Body of pancreas (tissue), 4 donors: ENCODE measurements around the gene MAN1A2. TPM values are rescaled to one million over a fixed set of nuclear protein-coding genes. Genes with fewer than 3 reads are reported as not detected.
"Not testable (repeated sequence)": the region's sequence is repeated elsewhere in the genome, so short reads cannot be mapped to it uniquely, and the experiment has no call there.

Experiments
- ATAC-seq: fragments of 150-250 bp; one replicate; pipeline ENCODE4 v1.9.1; 2016
- DNase-seq, 4 donors: peaks; one replicate each; pipeline ENCODE4 v3.0.0-alpha.2; 2019
- H3K27ac ChIP-seq, 4 donors: fragments of 200-600 bp; sonication (generic); 1 replicate in 3 of 4; 2 replicates in 1 of 4; pipeline versions ENCODE4 v1.5.1 to v1.6.1; 2016 to 2019; ENCODE audit warnings: mild to moderate bottlenecking in 1 of 4, mixed read lengths in 1 of 4, moderate library complexity in 1 of 4
- H3K27me3 ChIP-seq, 2 donors: fragments of 200-600 bp; sonication (generic); one replicate each; pipeline ENCODE4 v1.6.0; 2016; ENCODE audit warnings: mild to moderate bottlenecking in 1 of 2
- H3K36me3 ChIP-seq, 2 donors: fragments of 200-600 bp; sonication (generic); replicated peaks in 1 of 2; 2 replicates each; pipeline ENCODE4 v1.5.1; 2016; ENCODE audit warnings: low read depth in 2 of 2; ENCODE audit not compliant: insufficient read depth in 1 of 2
- H3K4me1 ChIP-seq: fragments of 200-600 bp; sonication (generic); one replicate; pipeline ENCODE4 v1.6.0; 2016
- H3K4me3 ChIP-seq, 2 donors: fragments of 200-600 bp; sonication (generic); 1 replicate in 1 of 2; 2 replicates in 1 of 2; pipeline ENCODE4 v1.5.1; 2016 to 2019
- H3K9me3 ChIP-seq, 3 donors: fragments of 200-600 bp; sonication (generic); 1 replicate in 2 of 3; 2 replicates in 1 of 3; pipeline ENCODE4 v1.5.1; 2016
- CTCF ChIP-seq, 7 experiments: fragments of 450-650 bp in 4 of 7; fragments of 200-600 bp in 3 of 7; sonication (generic) in 3 of 7; IDR thresholded peaks; one replicate each; pipeline ENCODE4 v1.5.1; 2016 to 2019; ENCODE audit warnings: antibody characterized with exemption in 7 of 7
- POLR2A ChIP-seq, 3 donors: fragments of 450-650 bp; IDR thresholded peaks; one replicate each; pipeline ENCODE4 v1.6.1; 2016; ENCODE audit warnings: antibody characterized with exemption in 3 of 3, mild to moderate bottlenecking in 2 of 3
- WGBS, 2 donors: methylation state at CpG; one replicate each; pipeline ENCODE4 v1.1.5; 2017; 5-methylcytosine and 5-hydroxymethylcytosine counted together
- intact Hi-C: fragments of 100-400 bp; cut with DNase I; formaldehyde crosslinking; loops from one replicate; pipeline ENCODE4 v1.15.1; 2023
- total RNA-seq, 2 donors: library from RNA; depleted of rRNA; stranded (reverse); fragments of >200 nt; gene quantifications; one replicate each; pipeline ENCODE4 v1.1.0, GENCODE V29; 2016

MAN1A2 gene
- total RNA-seq, 2 donors from 2014 or later, result 37.9 to 54.4 TPM

GRCh38 chr1:117321680-117322609, 45.3 kb upstream of the MAN1A2 start:
- intact Hi-C loops, result no loop called here
- no peak for ATAC-seq
- TF ChIP-seq CTCF (IDR thresholded peaks at IDR 0.05) (no peak), POLR2A (IDR thresholded peaks at IDR 0.05) (no peak)
- Histone ChIP-seq H3K27me3 (no peaks in the 10 kb centered on the region), H3K27ac (no peak overlapping the region), H3K4me1 (peaks cover 5% of the 10 kb centered on the region), H3K36me3 (no peaks in the 10 kb centered on the region), H3K9me3 (no peaks in the 10 kb centered on the region), H3K4me3 (no peak overlapping the region)
- WGBS, 2 donors, result 66 to 71% methylated on average over 5 of the region's 5 CpGs
- DNase-seq, result no peak

- Histone ChIP-seq H3K4me3 (no peak overlapping the region), H3K27ac (no peak overlapping the region), H3K9me3 (no peaks in the 10 kb centered on the region), H3K4me1 (peaks cover 5% of the 10 kb centered on the region), H3K27me3 (no peaks in the 10 kb centered on the region), H3K36me3 (no peaks in the 10 kb centered on the region)
- DNase-seq (no peak), ATAC-seq (no peak)
- no peak for TF ChIP-seq POLR2A (IDR thresholded peaks at IDR 0.05)
- intact Hi-C loops, result no loop called here
- WGBS, 2 donors, result 37 to 52% methylated on average over 3 of the region's 3 CpGs
Observed at GRCh38 chr1:117324357-117324756, 42.9 kb upstream of the MAN1A2 start.

GRCh38 chr1:117326035-117326434, 41.2 kb upstream of the MAN1A2 start:
- WGBS, 2 donors, result 84 to 85% methylated on average over 6 of the region's 6 CpGs
- H3K36me3 ChIP-seq, H3K4me3 ChIP-seq, H3K9me3 ChIP-seq, ATAC-seq, H3K27ac ChIP-seq, DNase-seq, H3K27me3 ChIP-seq, H3K4me1 ChIP-seq, intact Hi-C loops: not testable (repeated sequence)

- peaks cover 5% of the 10 kb centered on the region for H3K4me1 ChIP-seq
- intact Hi-C loops, result no loop called here
- ATAC-seq (no peak), DNase-seq (no peak)
- TF ChIP-seq CTCF (IDR thresholded peaks at IDR 0.05), result no peak
- no peak for TF ChIP-seq POLR2A (IDR thresholded peaks at IDR 0.05)
- H3K36me3 ChIP-seq, result no peaks in the 10 kb centered on the region
- H3K9me3 ChIP-seq, result no peaks in the 10 kb centered on the region
- H3K4me3 ChIP-seq, result no peak overlapping the region
- H3K27me3 ChIP-seq, result no peaks in the 10 kb centered on the region
- no peak overlapping the region for H3K27ac ChIP-seq
Observed at GRCh38 chr1:117327011-117327410, 40.2 kb upstream of the MAN1A2 start.

- H3K36me3 ChIP-seq, result no peaks in the 10 kb centered on the region
- intact Hi-C loops, result no loop called here
- ATAC-seq (no peak), DNase-seq (no peak)
- 93 to 96% methylated on average over 3 to 4 of the region's 4 CpGs for WGBS, 2 donors
- no peaks in the 10 kb centered on the region for H3K27me3 ChIP-seq
- TF ChIP-seq CTCF (IDR thresholded peaks at IDR 0.05) (no peak), POLR2A (IDR thresholded peaks at IDR 0.05) (no peak)
- peaks cover 11% of the 10 kb centered on the region for H3K4me1 ChIP-seq
- H3K9me3 ChIP-seq, result no peaks in the 10 kb centered on the region
- H3K4me3 ChIP-seq, result no peak overlapping the region
- no peak overlapping the region for H3K27ac ChIP-seq
Observed at GRCh38 chr1:117335376-117336086, 31.7 kb upstream of the MAN1A2 start.
